OCI-LY7 (cell line): ENCODE results near the gene TNFRSF17.

Experiments used
- CTCF ChIP-seq: fragments of 200-600 bp; sonication (generic); conservative IDR thresholded peaks from 2 replicates; pipeline ENCODE4 v1.5.1; 2014; ENCODE audit warnings: mild to moderate bottlenecking, antibody characterized with exemption, low read length, moderate library complexity, mixed read lengths
- EZH2phosphoT487 ChIP-seq: fragments of 200-600 bp; sonication (generic); IDR thresholded peaks from 2 replicates; pipeline ENCODE4 v1.6.1; 2018; ENCODE audit warnings: low read depth, borderline replicate concordance, mild to moderate bottlenecking, mixed run types, antibody characterized with exemption, low read length, moderate library complexity, mixed read lengths

GRCh38 chr16:12000032-12000431, 35.0 kb downstream of the TNFRSF17 start:
- no peak for TF ChIP-seq CTCF
- no peak for TF ChIP-seq EZH2phosphoT487
